Umbilical cord (tissue), 2 donors: ENCODE results near the gene TMEM87A. TPM values are rescaled to one million over a fixed set of nuclear protein-coding genes. Genes with fewer than 3 reads are reported as not detected.
"Not testable (repeated sequence)": the region's sequence is repeated elsewhere in the genome, so short reads cannot be mapped to it uniquely, and the experiment has no call there.

Source experiments
- DNase-seq: peaks from one replicate; pipeline ENCODE4 v3.0.0-alpha.2; 2015; ENCODE audit warnings: low spot score
- total RNA-seq: library from RNA; depleted of rRNA; stranded (reverse); fragments of >200 nt; gene quantifications from one replicate; pipeline ENCODE4 v1.2.3, GENCODE V29; 2014; ENCODE audit warnings: low replicate concordance; ENCODE audit not compliant: insufficient read depth

Gene TMEM87A, protein sequence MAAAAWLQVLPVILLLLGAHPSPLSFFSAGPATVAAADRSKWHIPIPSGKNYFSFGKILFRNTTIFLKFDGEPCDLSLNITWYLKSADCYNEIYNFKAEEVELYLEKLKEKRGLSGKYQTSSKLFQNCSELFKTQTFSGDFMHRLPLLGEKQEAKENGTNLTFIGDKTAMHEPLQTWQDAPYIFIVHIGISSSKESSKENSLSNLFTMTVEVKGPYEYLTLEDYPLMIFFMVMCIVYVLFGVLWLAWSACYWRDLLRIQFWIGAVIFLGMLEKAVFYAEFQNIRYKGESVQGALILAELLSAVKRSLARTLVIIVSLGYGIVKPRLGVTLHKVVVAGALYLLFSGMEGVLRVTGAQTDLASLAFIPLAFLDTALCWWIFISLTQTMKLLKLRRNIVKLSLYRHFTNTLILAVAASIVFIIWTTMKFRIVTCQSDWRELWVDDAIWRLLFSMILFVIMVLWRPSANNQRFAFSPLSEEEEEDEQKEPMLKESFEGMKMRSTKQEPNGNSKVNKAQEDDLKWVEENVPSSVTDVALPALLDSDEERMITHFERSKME
- total RNA-seq: 57.3 TPM

DNA sequence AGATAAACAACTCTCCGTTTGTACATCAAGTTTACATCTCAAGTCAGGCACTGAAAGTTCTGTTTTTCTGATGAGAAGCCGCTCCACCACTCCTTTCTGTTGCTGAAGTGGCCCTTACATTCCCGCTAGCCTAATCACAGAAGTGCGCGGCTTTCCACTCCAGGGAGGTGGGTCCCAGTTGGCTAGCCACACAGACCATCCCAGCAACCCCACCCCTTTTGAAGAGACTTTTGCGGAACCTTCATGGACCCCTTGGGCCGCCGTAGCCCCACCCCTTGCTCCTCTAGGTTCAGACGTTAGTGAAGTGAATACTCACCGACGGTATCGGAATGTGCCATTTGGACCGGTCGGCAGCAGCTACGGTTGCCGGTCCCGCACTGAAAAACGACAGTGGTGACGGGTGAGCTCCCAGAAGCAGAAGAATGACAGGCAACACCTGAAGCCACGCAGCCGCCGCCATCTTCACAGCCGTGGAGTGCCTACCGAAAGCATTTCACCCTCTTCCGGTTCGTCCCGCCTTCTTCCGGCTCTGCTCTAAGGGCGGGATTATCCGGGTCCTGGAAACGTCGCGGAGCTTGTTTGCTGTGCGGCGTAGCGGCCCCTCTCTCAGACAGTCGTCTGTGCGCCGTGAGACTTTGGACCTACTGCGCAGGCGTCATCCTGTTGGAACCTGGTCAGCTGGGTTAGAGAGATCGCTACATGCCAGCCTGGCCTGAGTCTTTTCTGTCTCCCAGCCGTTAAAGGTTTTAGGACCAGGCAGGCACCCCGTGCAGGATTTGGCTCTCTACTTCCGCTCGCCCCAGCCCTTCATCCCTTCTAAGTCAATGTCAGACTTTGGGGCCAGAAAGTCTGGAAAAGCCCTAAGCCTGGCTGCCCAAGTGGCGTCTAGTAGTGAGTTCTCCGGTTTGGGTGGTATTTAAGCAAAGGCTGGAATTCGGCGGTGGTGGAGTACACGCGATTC is at the start of gene TMEM87A, which contains the start of gene GANC:
TSS of gene TMEM87A (minus strand) at position 495 of the 961 bp plus-strand sequence. CDS start at position 460, 35 bp downstream.
TSS of gene GANC (plus strand) at position 263 of the 961 bp plus-strand sequence. CDS start 1,281 bp downstream, outside the sequence.
- DNase-seq: peak; percentile 100

DNA sequence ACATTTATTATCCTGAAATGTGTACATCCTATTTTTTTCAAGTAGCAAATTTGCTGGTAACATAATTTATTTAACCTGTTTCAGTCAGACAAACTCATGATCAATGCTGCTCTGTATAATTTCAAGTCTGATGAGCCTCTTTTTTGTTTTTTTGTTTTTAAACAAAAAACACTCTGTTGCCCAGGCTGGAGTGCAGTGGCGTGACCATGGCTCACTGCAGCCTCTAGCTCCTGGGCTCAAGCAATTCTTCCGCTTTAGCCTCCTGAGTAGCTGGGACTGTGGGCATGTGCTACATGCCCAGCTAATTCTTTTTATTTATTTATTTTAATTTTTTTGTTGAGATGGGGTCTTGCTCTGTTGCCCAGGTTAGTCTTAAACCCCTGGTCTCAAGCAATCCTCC is 46.0 kb upstream of the TMEM87A start:
- no peak for DNase-seq

DNA sequence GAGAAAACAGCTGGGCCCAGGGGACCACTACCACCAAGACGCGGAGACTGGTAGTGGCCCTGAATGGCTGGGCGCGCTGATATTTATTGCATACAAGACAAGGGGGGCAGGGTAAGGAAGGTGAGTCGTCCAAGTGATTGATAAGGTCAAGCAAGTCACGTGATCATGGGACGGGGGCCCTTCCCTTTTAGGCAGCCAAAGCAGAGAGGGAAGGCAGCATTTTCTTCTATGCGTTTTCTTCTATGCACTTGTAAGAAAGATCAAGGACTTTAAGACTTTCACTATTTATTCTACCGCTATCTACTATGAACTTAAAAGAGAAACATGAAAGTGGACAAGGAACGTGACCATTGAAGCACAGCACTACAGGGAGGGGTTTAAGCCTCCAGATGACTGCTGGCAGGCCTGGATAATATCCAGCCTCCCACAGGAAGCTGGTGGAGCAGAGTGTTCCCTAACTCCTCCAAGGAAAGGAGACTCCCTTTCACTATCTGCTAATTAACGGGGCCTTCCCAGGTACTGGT is 43.1 kb upstream of the TMEM87A start:
- DNase-seq: peak; percentile 32

DNA sequence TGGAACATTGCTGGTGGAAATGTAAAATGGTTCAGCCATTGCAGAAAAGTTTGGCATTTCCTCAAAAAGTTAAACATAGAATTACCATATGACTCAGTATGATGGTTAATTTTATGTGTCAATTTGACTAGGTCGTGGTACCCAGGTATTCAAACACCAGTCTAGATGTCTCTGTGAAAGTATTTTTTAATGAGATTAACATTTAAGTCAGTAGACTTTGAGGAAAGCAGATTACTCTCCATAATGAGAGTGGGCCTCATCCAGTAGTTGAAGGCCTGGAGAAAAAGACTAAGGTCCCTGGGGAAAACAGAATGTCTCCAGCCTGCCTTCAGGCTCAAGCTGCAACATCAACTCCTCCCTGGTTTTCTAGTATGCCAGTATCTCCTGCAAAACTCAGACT is 42.3 kb upstream of the TMEM87A start:
- no peak for DNase-seq

DNA sequence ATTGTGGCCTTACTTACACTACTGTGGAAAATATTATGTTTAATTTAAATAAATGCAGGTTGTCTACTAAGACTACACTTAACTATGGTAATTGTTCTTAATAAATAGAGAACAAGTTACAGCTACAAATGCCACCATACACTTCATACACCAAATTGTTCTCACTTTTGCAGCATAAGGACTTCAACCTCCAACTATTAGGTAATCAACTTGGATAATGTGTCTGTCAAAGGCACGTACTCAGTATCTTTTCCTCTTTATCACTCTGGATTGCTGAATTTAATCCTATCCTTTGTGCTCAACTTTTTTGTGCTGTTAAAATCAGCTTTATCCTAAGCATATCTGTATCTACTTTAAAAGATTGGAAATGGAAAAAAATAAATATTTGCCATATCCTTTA is 41.6 kb upstream of the TMEM87A start:
- DNase-seq: no peak

DNA sequence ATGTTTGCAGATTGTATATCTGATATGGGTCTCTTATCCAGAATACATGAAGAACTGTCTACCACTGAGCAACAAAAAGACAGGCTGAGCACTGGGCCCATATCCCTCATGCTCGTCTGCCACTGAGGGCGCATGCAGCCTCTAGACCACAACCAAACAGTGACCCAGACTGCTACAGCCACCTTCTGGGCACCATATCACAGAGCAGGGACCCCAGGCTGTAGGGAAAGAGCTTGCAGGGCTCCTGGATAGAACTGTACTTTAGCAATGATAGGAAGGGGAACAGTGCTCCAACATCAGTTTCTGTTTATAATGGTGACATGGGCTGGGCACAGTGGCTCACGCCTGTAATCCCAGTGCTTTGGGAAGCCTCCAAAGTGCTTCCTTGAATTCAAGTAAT is 40.2 kb upstream of the TMEM87A start:
- DNase-seq: no peak

DNA sequence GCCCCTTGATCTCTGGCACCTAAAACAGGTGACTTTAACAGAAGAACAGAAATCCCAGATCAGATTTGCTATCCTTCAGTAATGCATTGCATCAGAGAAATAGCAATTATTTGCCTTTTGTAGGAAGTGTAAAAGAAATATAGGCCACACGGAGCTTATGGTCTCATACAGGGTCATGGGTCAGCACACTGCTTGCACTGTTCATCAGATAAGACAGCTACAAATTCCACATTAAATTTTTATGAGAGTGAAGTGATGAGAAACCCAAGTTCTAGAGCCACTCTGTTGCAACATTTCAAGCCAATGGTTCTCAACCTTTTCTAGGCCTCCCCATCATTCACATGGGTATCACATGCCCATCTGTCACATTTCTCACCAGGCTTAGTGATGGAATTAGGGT is 33.4 kb upstream of the TMEM87A start:
- DNase-seq: no peak

DNA sequence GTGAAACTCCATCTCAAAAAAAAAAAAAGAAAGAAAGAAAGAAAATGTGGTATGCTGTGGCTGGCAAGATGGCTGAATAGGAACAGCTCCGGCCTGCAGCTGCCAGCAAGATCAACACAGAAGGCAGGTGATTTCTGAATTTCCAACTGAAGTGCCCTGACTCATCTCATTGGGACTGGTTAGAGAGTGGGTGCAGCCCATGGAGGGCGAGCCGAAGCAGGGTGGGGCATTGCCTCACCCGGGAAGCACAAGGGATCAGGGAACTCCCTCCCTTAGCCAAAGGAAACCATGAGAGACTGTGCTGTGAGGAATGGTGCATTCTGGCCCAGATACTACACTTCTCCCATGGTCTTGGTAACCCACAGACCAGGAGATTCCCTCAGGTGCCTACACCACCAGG is 27.8 kb upstream of the TMEM87A start:
- DNase-seq: not testable (repeated sequence)

DNA sequence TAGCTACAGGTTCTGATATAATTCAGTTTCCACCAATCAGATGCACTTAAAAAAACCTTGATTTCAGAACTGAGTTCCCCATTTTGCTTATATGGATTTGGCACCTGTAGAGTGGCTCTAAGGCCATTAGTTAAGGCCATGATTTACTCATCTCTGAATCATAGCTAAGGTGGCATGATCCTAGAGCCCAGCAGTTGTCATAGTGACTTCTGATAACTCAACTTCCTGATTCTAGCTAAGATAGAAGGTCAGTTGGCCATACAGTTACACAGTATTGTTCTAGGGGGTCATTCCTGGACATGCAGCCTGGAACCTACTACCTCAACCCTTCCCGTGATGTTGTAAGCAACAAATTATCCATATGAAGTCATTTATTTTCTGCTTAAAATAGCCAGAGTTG is 15.9 kb upstream of the TMEM87A start:
- DNase-seq: no peak

DNA sequence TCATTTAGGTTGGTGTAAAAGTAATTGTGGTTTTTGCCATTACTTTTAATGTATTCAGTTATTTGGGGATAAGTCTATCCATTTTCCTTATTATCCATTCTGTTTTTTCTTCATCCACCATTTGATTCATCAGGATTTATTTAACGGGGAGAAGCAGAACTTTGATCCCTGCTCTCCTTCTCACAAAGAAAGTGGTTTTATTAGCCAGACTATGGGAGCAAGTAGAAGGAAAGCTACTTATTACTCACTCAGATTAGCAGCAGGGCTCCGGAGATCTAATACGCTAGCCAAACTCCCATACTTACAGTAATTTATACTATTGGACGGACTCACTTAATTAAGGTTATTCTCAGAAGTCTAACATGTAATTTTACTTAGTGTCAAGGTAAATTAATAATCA is 14.7 kb upstream of the TMEM87A start:
- no peak for DNase-seq

DNA sequence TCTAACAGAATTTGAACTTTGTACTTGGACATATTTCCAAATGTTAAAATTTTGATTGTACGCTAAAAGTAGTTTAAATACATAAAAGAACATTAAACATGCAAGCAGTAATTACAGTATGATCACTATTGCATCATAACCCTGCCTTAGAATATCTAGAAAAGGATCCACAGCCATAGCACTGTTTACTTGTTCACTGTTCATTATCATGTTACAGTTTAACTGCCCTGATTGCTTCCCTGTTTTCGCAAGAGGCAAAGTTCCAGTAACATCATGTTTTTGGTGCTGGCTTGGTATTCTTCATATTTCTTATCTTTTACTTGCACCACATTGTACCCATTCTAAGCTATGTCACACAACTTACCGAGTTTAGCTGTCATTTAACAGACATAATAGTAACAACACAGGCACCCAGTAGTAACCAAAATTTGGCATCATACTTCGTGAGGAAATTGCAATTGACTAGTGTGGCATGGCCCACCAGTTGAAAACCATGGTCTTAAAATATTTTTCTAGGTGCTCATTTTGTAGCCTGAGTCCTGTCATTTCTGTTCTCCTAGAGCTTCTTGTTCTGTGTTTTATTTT is 13.3 kb upstream of the TMEM87A start:
- DNase-seq: no peak

DNA sequence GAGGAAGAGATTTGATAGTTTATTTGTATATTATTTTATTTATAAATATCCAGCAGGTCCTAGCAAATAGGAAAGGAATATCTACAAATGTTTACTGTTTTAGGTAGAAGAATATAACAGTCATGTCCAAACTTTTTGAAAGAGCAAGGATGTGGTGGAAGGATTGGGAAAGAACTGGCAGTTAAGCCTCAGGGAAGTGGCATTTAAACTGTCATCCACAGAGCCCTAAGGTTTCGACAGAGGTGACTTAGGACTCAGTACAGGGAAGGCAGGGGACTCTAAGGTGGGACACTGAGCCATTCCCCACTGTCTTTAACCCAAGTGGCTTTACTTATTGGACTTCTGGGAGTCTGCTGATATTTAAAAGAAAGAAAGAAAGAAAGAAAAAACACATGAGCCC is 11.8 kb upstream of the TMEM87A start:
- DNase-seq: no peak

DNA sequence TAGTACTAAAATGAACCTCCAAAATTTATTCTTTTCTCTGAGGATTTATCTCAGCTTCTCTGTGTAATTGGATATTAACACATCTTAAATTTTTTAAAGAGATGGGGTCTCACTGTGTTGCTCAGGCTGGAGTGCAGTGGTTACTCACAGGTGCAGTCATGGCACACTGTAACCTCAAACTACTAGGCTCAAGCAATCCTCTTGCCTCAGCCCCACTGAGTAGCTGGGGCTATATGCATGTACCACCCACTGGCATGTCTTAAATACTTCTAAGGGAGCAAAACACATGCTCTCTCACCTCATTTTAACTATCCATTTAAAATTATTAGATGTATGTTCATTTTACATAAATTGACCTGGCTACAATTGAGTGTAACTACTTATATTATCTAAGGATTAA is 11.3 kb upstream of the TMEM87A start:
- no peak for DNase-seq

DNA sequence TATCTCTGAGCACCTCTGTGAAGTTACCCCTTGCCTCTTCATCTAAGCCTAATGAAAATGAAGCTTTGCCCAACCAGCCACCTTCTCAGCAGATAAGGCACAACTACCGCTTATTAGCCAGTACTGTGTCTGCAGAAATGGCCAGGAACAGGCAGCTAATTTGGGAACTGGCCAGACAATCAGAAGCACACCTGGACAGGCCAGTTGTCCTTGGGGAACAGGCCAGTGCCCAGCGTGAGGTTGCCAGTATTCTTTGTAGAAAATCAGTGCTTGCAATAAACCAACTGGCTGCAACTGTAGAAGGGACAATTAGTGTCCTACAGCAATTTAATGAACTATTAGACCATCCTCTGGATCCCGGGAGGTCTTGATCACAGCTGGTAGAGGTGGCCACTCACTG is 10.4 kb upstream of the TMEM87A start:
- no peak for DNase-seq

DNA sequence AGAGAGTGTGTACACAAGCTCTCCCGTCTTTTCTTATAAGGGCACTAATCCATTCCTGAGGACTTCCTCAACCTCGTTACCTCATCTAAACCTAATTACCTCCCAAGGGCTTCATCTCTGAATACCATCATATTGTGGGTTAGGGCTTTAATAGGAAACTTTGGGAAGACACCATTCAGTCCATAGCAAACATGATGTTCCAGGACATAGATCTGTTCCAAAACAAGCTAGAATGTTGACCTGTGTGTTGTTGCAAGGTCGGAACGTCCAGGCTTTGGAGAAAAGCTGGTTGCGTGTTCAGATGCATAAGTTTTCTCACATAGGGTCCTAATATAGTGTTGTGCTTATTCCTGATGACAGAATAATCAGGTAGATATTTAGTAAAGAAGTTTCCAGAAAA is 9.7 kb upstream of the TMEM87A start:
- DNase-seq: no peak

DNA sequence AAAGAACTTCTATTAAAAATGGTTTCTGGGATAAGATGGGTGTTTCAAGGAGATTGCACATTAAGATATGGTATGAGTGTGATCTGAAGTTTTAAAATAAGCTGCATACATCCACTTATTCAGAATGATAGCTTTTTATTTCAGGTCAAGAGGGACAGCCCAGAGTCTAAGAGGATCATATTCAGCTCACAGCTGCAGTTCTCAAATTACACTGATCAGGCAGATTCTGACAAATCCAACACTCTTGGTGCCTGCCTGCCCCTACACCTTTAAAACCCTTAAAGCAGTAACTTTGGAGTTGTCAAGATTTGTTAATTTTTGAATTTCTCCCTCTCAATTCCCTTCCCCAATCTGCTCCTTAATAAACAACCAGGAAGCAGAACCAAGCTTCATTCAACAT is 9.1 kb upstream of the TMEM87A start:
- DNase-seq: no peak

DNA sequence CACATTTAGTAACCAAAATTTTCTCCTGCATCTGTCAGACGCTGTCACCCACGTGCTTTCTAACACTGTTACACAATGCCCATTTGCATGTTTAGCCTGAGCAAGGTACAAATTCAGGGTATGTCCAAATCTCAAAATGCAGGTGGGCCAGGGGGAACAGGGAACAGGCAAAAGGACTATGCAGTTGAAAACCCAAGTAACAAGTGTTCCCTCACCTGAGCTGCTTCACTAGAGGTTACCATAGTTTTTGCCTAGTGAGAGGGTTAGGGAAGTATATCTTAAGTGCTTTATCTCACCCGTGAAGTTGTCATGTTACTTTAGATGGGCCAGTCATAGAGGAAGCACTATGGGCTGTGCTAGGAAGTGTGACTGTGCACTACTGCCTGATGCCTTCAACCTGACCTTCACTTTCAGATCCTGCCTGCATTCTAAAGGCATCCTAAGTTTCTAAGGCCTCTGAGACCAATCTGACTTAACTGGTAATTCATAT is 6.0 kb upstream of the TMEM87A start:
- no peak for DNase-seq

DNA sequence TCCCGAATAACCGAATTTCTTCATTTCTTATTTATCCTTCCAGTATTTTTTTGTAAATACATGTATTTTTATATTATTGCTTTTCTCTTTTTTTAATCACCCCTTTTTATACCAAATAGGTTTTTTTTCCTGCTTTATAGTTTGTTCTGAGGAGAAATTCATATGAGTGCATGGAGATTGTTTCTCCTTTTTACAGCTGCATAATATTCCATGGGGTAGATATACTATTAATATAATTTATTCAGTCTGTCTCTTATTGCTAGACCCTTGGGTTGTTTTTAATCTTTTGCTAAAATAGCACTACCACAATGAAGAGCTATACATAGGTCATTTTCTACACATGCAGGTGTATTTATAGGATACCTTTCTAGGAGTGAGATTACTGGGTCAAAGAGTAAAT is 3.5 kb upstream of the TMEM87A start:
- DNase-seq: no peak

DNA sequence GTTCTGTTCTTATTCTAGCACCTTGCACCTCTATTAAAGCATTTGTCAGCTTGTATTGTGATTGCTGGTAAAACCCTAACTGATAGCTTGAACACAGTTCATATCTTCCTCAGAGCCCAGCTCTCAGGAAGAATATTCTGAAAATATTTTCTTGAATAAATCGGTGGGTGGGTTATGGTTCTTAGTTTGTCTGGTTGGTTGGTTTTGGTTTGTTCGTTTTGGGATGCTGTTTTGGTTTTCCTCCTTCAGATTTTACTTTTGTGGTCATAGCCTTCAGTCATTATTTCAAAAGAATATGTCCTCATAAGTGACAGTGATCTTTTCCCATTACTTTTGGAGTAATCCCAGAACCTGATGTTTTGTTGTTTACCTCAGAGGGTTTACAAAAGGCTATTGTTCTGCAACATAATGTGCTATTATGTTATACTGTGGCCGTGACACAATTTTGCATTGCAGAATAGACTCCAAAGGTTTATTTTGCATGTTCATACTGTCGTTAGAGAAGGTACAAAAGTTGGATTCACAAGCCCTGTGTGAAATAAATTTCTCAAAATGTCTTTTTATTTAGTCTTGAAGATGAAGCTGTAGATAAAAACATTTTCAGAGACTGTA is 2.7 kb upstream of the TMEM87A start:
- DNase-seq: no peak

DNA sequence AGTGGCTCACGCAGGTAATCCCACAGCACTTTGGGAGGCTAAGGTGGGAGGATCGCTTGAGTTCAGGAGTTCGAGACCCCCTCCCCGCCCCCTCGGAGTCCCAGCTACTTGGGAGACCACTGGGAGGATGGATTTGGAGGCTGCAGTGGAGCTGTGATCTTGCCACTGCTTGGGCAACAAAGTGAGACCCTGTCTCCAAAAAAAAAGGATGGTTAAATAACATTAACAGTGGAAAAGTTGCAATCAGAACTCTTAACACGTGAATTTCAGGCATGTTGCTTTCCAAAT is 1.4 kb upstream of the TMEM87A start:
- DNase-seq: no peak
